Measurements from ENCODE around the gene RNF212.

Gene RNF212

GRCh38 chr4:1090465-1091440, 22.6 kb downstream of the RNF212 start:
- no peak for DNase-seq (ENCODE audit: low read depth)

GRCh38 chr4:1090036-1090435, 23.3 kb downstream of the RNF212 start:
- DNase-seq (ENCODE audit: low read depth), result no peak

- DNase-seq (ENCODE audit: low read depth), result no peak
Observed at GRCh38 chr4:1087371-1087770, 26.0 kb downstream of the RNF212 start.

GRCh38 chr4:1086011-1086410, 27.4 kb downstream of the RNF212 start:
- DNase-seq (ENCODE audit: low read depth), result no peak

GRCh38 chr4:1085404-1085799, 28.0 kb downstream of the RNF212 start:
- no peak for DNase-seq (ENCODE audit: low read depth)

GRCh38 chr4:1084796-1085403, 28.5 kb downstream of the RNF212 start:
- DNase-seq (ENCODE audit: low read depth), result no peak

GRCh38 chr4:1084394-1084793, 29.0 kb downstream of the RNF212 start:
- no peak for DNase-seq (ENCODE audit: low read depth)

- DNase-seq (ENCODE audit: low read depth), result no peak
Observed at GRCh38 chr4:1082215-1083182, 30.9 kb downstream of the RNF212 start.

- no peak for DNase-seq (ENCODE audit: low read depth)
Observed at GRCh38 chr4:1081689-1082040, 31.7 kb downstream of the RNF212 start.

GRCh38 chr4:1080961-1081688, 32.2 kb downstream of the RNF212 start:
- no peak for DNase-seq (ENCODE audit: low read depth)

- DNase-seq (ENCODE audit: low read depth), result no peak
Observed at GRCh38 chr4:1080432-1080831, 32.9 kb downstream of the RNF212 start.

- DNase-seq (ENCODE audit: low read depth), result no peak
Observed at GRCh38 chr4:1079711-1080265, 33.6 kb downstream of the RNF212 start.

GRCh38 chr4:1078490-1078889, 34.9 kb downstream of the RNF212 start:
- no peak for DNase-seq (ENCODE audit: low read depth)

- no peak for DNase-seq (ENCODE audit: low read depth)
Observed at GRCh38 chr4:1077711-1078477, 35.5 kb downstream of the RNF212 start.

GRCh38 chr4:1075809-1076699, 37.3 kb downstream of the RNF212 start:
- no peak for DNase-seq (ENCODE audit: low read depth)

- no peak for DNase-seq (ENCODE audit: low read depth)
Observed at GRCh38 chr4:1075225-1075624, 38.1 kb downstream of the RNF212 start.

- DNase-seq (ENCODE audit: low read depth), result no peak
Observed at GRCh38 chr4:1074077-1074476, 39.3 kb downstream of the RNF212 start.

GRCh38 chr4:1072830-1073446, 40.4 kb downstream of the RNF212 start:
- peak; percentile 26 for DNase-seq (ENCODE audit: low read depth)

GRCh38 chr4:1069394-1069793, 44.0 kb downstream of the RNF212 start:
- DNase-seq (ENCODE audit: low read depth), result no peak

Data from activated gamma-delta T cell treated with anti-CD3 and anti-CD28 coated beads, Interleukin-2, amount 50 U/mL, for 16 hours (primary cell).